GM12878 (cell line): ENCODE measurements around the gene LHFPL2. TPM values are rescaled to one million over a fixed set of nuclear protein-coding genes. Genes with fewer than 3 reads are reported as not detected.

Experiments
- ATAC-seq: fragments of 200-7000 bp; cut with Tn5 transposase; 3 replicates; pipeline ENCODE4 v1.9.1; 2020; ENCODE audit warnings: mild to moderate bottlenecking, moderate library complexity
- BruUV-seq: library from RNA; stranded (reverse); fragments of 400-500 nt; replicated peaks from 2 replicates; lab custom pipeline; 2021; lab: Mats Ljungman, UMichigan
- CTCF ChIA-PET: fragments of 300-600 bp; sonication (Branson Sonifier 250); formaldehyde crosslinking; extraction: SDS; loops from one replicate; lab custom pipeline; 2021; ENCODE audit warnings: inconsistent platforms; lab: Yijun Ruan, JAX
- POLR2A ChIA-PET: fragments of 350-600 bp; formaldehyde crosslinking; extraction: SDS; loops from one replicate; lab custom pipeline; 2021; ENCODE audit warnings: inconsistent platforms; lab: Charles Lee
- RAD21 ChIA-PET: fragments of 300-600 bp; sonication (Branson Sonifier 250); formaldehyde crosslinking; loops from one replicate; lab custom pipeline; 2023; ENCODE audit warnings: antibody characterized with exemption; ENCODE audit not compliant: unreplicated experiment; lab: Charles Lee
- SMC1A ChIA-PET: fragments of 300-600 bp; sonication (Branson Sonifier 250); formaldehyde crosslinking; loops from one replicate; lab custom pipeline; 2023; ENCODE audit not compliant: unreplicated experiment, uncharacterized antibody; lab: Charles Lee
- DNase-seq: peaks from one replicate; pipeline ENCODE4 v3.0.0-alpha.2; 2011; ENCODE audit warnings: low read depth, low spot score
- FAIRE-seq: peaks from 3 replicates; lab custom pipeline; 2011; peaks lifted over from hg19 to GRCh38; lab: Jason Lieb, UNC
- H2AFZ ChIP-seq: 2 replicates; pipeline ENCODE4 v1.6.0; 2011; ENCODE audit warnings: low read depth, low read length, control low read depth; ENCODE audit not compliant: control insufficient read depth
- H3K27ac ChIP-seq: 2 replicates; pipeline ENCODE4 v1.5.1; 2011; ENCODE audit warnings: control low read depth; ENCODE audit not compliant: control insufficient read depth, insufficient read depth
- H3K27me3 ChIP-seq, 2 experiments: replicated peaks in 1 of 2; 2 replicates each; pipeline versions ENCODE4 v1.6.0 to v1.6.1; 2011; ENCODE audit warnings: low read length in 1 of 2; ENCODE audit not compliant: control insufficient read depth in 2 of 2, insufficient read depth in 2 of 2
- H3K36me3 ChIP-seq, 2 experiments: 2 replicates each; pipeline ENCODE4 v1.5.1; 2011; ENCODE audit warnings: low read length in 1 of 2; ENCODE audit not compliant: control insufficient read depth in 2 of 2, insufficient read depth in 2 of 2
- H3K4me1 ChIP-seq: 2 replicates; pipeline ENCODE4 v1.6.1; 2011; ENCODE audit warnings: mild to moderate bottlenecking, low read length, moderate library complexity, mixed read lengths; ENCODE audit not compliant: control insufficient read depth, insufficient read depth
- H3K4me2 ChIP-seq: 2 replicates; pipeline ENCODE4 v1.6.0; 2011; ENCODE audit warnings: control low read depth; ENCODE audit not compliant: control insufficient read depth, insufficient read depth
- H3K4me3 ChIP-seq: fragments of 200-600 bp; sonication (generic); 2 replicates; pipeline ENCODE4 v1.5.1; 2016
- H3K79me2 ChIP-seq: 2 replicates; pipeline ENCODE4 v1.6.0; 2011; ENCODE audit warnings: low read length; ENCODE audit not compliant: control insufficient read depth, insufficient read depth
- H3K9ac ChIP-seq: 2 replicates; pipeline ENCODE4 v1.8.0; 2011; ENCODE audit warnings: low read length, control low read depth, mixed read lengths; ENCODE audit not compliant: control insufficient read depth, insufficient read depth
- H3K9me3 ChIP-seq: replicated peaks from 3 replicates; pipeline ENCODE4 v1.5.1; 2011; ENCODE audit warnings: mild to moderate bottlenecking, low read length; ENCODE audit not compliant: control insufficient read depth, insufficient read depth
- H4K20me1 ChIP-seq: 2 replicates; pipeline ENCODE4 v1.6.0; 2011; ENCODE audit not compliant: control insufficient read depth, insufficient read depth
- ATF7 ChIP-seq: fragments of 450-650 bp; IDR thresholded peaks from 2 replicates; pipeline ENCODE4 v1.6.1; 2016; ENCODE audit warnings: low read depth, mild to moderate bottlenecking
- ESRRA ChIP-seq: IDR thresholded peaks from 2 replicates; pipeline ENCODE4 v1.6.1; 2012; ENCODE audit warnings: mild to moderate bottlenecking, low read length, improper control_type of control experiment
- WGBS: methylation state at CpG from one replicate; pipeline ENCODE4 v1.1.6; 2016; ENCODE audit warnings: low lambda C conversion rate; ENCODE audit not compliant: insufficient replicate concordance, insufficient coverage; ENCODE audit errors: missing lambda C conversion rate; 5-methylcytosine and 5-hydroxymethylcytosine counted together
- in situ Hi-C: fragments of 300-500 bp; cut with MboI; formaldehyde crosslinking; loops from 9 replicates; pipeline ENCODE4 v1.14.3; 2018; ENCODE audit warnings: mixed read lengths
- intact Hi-C: fragments of 100-400 bp; cut with micrococcal nuclease; formaldehyde crosslinking; loops from one replicate; pipeline ENCODE4 v1.14.2; 2022; ENCODE audit not compliant: unreplicated experiment
- polyA plus RNA-seq, 11 experiments: library from polyadenylated mRNA; depleted of rRNA in 4 of 11; unstranded in 6 of 11; stranded (reverse) in 5 of 11; fragments of >200 nt; fragmentation: Nextera tagmentation in 4 of 11; fragmentation: Illumina TruSeq in 1 of 11; extraction: Ambion mirVana in 4 of 11; extraction: Trizol in 1 of 11; gene quantifications; 1 replicate in 1 of 11; 2 replicates in 10 of 11; pipeline versions ENCODE4 v1.2.1 to v1.2.3, GENCODE V29; 2011 to 2016; ENCODE audit warnings: inconsistent platforms in 2 of 11, missing spikeins in 2 of 11, low read depth in 1 of 11
- total RNA-seq, 4 experiments: library from RNA; depleted of rRNA in 3 of 4; stranded (reverse); fragments of >200 nt in 3 of 4; fragmentation: Illumina TruSeq in 1 of 4; extraction: Trizol in 1 of 4; gene quantifications; 2 replicates each; pipeline versions ENCODE4 v1.2.1 to v1.2.3, GENCODE V29; 2013 to 2021
- TF ChIP-seq, protein P1 (sequence below): fragments of 450-650 bp; IDR thresholded peaks from 2 replicates; pipeline ENCODE4 v1.6.1; 2018; ENCODE audit warnings: borderline replicate concordance, mild to moderate bottlenecking; ENCODE audit not compliant: partially characterized antibody

LHFPL2 gene
- total and polyA plus RNA-seq, 10 of the 15 experiments (the other 5 are each of a cell fraction or from before 2014, with no cell fraction given), result 4.1 to 21.8 (median 12.5) TPM

DNA sequence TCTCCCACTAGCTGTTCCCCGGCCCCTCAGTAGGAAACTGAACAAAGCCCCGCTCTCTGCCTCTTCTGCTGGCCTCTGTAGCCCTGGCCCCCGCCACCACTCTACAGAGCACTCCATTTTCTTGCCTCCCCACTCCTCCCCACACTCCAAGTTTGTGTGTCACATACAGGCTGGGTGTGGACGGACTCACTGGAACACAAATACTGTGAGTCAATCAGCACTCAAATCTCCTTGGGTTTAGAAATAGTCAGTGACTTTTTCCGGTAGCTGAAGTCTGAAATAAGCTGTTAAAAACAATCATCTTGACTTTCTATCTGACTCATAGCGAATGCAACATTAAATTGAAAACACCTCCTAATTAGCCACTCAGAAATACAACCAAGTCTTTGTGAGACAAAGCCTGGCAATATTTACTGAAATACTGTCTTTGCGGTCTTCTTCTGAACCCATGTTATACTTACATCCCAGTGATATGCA lies 122.5 kb downstream of the LHFPL2 start (continued):
- TF ChIP-seq, protein P1, sequence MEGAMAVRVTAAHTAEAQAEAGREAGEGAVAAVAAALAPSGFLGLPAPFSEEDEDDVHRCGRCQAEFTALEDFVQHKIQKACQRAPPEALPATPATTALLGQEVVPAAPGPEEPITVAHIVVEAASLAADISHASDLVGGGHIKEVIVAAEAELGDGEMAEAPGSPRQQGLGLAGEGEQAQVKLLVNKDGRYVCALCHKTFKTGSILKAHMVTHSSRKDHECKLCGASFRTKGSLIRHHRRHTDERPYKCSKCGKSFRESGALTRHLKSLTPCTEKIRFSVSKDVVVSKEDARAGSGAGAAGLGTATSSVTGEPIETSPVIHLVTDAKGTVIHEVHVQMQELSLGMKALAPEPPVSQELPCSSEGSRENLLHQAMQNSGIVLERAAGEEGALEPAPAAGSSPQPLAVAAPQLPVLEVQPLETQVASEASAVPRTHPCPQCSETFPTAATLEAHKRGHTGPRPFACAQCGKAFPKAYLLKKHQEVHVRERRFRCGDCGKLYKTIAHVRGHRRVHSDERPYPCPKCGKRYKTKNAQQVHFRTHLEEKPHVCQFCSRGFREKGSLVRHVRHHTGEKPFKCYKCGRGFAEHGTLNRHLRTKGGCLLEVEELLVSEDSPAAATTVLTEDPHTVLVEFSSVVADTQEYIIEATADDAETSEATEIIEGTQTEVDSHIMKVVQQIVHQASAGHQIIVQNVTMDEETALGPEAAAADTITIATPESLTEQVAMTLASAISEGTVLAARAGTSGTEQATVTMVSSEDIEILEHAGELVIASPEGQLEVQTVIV, result no peak
- no peak for TF ChIP-seq ESRRA

- in situ Hi-C loops (no loop called here), intact Hi-C loops (no loop called here)
- ChIA-PET POLR2A (no interaction called here), CTCF (no interaction called here), RAD21 (interaction anchor here (0.6 kb wide), 1 partner anchor 56 kb away, joined by 3 read pairs; no protein-coding TSS in a partner anchor), SMC1A (interaction anchor here (1.1 kb wide), 1 partner anchor 50 kb away, joined by 3 read pairs; no protein-coding TSS in a partner anchor)
- TF ChIP-seq ATF7, result no peak
- no peak overlapping the region for H3K4me3 ChIP-seq
- no peaks in the 10 kb centered on the region for H3K79me2 ChIP-seq
- no peaks in the 10 kb centered on the region for H4K20me1 ChIP-seq
- DNase-seq (no peak), FAIRE-seq (no peak), ATAC-seq (no peak)
- no TSS peak for BruUV-seq
- H3K4me1 ChIP-seq, result peaks cover 13% of the 10 kb centered on the region
- no peak overlapping the region for H2AFZ ChIP-seq
- H3K36me3 ChIP-seq, result 0 out of 4 replicates have a peak, but pooled peaks cover 0 to 2% of the 10 kb centered on the region in 2 experiments
- no peak overlapping the region for H3K9ac ChIP-seq
- no peaks in the 10 kb centered on the region for H3K27me3 ChIP-seq
- 90% methylated on average over 15 of the region's 15 CpGs for WGBS
- H3K9me3 ChIP-seq, result no peaks in the 10 kb centered on the region
- H3K27ac ChIP-seq, result no peak overlapping the region
- no peak overlapping the region for H3K4me2 ChIP-seq
These were observed 125.0 kb downstream of the LHFPL2 start for GRCh38 chr5:78523314-78524193.
